Measurements from ENCODE around the gene TMEM63C.

The TMEM63C gene

DNA sequence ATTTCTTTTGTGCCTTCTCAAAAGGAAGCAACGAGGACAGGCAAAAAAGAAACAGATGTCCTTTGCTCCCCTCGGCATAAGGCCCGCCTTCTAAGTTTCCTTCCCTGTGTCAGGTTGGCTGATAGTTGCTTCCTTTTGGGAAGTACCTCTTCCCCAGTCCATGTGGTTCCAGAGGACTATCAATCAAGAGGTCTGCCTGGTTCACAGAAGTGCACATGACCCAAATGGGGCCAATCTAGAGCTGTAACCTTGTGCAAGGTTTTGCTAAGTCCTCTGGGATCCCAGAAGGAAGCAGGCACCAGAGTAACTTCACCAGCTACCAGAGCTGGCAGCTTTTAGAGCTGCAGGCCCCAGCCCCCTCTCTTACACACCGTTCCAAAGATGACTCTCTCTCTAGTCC is 42.6 kb downstream of the TMEM63C start:
- DNase-seq (ENCODE audit: low read depth): no peak

DNA sequence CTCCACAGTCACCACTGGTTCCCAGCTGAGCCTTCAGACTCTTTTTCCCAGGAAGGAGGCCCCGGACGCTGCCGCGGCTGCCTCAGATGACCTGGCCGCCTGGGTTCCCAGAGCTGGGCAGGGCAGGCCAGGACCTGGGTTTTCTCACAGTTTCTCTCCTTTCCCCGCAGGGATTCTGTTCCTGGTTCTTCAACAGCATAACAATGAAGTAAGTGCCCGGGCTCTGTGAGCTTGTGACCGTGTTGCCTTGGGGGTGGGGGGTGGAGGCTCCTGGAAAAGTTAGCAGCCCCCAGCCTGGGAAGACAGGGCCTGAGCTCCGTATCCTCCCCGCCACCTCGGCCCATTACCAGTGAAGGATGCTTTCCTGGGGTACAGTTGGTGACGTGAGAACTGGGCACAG is 43.7 kb downstream of the TMEM63C start:
- DNase-seq (ENCODE audit: low read depth): no peak

- no peak for DNase-seq (ENCODE audit: low read depth)
These were observed 44.4 kb downstream of the TMEM63C start for GRCh38 chr14:77225892-77226557.

DNA sequence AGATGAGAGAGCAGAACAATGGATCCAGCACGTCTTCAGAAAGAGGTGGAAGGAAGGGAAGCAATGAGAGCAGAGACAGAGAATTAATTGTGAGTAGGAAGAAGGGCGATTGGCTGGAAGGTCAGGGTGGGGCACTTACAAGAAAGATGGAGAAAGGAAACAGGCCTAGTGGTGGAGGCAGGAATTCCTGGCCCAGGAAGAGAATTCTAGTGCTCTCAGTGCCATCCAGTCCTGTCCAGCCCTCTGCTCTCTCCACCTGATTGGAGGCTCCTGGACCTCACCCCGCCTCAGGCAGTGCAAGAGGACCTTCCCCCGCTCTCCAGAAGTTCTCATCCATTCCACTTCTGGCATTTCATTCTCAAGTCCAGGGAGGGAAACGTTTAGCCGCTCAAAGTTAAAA is 46.5 kb downstream of the TMEM63C start:
- DNase-seq (ENCODE audit: low read depth): no peak

DNA sequence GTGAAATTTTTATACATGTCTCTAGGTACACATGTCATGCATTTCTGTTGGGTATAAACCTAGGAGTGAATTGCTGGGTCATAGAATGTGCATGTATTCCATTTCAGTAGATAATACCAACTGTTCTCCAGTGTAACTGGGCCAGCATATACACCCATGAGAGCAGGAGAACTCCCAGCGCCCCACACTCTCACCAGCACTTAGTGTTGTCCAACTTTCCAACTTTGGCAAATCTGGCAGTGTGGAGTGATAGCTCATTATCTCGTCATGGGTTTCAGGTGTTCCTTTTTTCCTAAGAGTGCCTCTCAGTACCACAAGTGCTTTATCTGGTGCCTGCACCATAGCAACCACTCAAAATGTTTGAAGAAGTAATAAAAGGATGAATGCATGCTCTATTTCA is 49.3 kb downstream of the TMEM63C start:
- DNase-seq (ENCODE audit: low read depth): no peak

DNA sequence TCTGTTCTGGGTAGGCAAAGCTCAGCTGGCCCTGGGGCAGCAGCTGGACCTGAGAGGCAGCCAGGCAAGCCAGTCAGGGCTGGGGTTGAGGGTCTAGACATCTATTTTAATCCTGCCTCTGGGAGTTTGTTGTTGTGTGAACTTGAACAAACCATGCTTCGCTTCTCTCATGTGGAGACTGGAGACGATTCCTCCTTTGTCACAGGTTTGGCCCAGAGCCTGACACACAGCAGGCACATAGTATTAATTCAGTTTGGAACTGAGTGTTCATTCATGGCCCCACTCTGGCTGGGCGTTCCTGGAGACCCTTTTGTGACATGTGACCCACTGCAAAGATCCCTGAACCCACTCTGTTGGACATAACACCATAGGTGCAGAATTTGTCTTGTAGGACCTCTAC is 50.1 kb downstream of the TMEM63C start:
- no peak for DNase-seq (ENCODE audit: low read depth)

DNA sequence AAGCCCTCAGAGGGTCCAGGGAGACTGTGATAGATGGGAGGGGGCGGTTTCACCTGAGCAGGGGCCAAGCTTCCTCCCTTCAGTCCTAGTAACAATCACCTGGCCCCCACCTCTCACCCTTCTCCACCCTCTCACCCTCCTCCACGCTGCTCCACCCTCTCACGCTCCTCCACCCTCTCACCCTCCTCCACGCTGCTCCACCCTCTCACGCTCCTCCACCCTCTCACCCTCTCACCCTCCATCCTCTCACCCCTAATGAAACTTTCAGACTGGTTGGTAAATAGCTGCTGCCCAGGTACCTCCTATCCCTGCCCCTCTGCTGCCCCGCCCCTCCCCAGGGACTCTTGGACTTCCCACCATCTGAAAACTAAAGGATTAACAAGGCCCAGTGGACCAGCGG is 55.2 kb downstream of the TMEM63C start:
- DNase-seq (ENCODE audit: low read depth): no peak

- DNase-seq (ENCODE audit: low read depth): no peak
These were observed 56.8 kb downstream of the TMEM63C start for GRCh38 chr14:77238356-77238755.

DNA sequence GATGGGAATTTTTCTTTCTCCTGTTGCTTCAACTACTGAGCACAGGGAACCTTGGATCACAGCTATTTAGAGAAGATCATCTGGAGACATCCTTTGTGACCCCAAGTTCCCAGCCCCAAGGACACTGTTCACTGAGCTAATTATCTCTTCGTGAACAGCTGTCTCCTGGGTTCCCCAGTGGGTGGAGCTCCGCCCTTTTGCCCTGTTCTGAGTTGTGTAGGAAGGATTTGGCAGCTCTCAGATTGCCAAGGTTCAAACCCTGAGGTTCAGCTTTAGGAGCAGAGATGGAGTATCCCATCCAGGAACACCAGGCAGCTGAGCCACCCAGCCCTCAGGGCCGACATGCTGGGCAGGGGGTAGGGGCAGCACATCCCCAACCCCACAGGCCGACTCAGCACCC is 57.4 kb downstream of the TMEM63C start:
- no peak for DNase-seq (ENCODE audit: low read depth)

GRCh38 chr14:77239412-77239811 is 57.8 kb downstream of the TMEM63C start:
- no peak for DNase-seq (ENCODE audit: low read depth)

- DNase-seq (ENCODE audit: low read depth): no peak
These were observed 58.8 kb downstream of the TMEM63C start for GRCh38 chr14:77240336-77240915.

GRCh38 chr14:77241955-77242354 is 60.4 kb downstream of the TMEM63C start:
- DNase-seq (ENCODE audit: low read depth): no peak

DNA sequence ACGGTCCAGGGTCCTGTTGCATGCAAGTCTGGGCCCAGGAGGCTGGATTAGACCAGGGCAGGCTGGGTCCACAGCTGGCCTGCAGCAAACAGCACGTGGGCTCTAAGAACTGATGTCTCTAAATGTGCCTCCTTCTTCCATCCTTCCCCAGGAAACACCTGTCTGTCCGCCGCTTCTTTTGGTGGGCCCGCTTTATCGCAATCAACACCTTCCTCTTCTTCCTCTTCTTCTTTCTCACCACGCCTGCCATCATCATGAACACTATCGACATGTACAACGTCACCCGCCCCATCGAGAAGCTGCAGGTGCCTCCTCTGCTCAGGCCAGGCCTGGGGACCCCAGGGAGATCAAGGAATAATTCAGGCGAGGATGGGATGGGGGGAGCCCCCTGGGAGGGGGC is 61.2 kb downstream of the TMEM63C start:
- DNase-seq (ENCODE audit: low read depth): no peak

DNA sequence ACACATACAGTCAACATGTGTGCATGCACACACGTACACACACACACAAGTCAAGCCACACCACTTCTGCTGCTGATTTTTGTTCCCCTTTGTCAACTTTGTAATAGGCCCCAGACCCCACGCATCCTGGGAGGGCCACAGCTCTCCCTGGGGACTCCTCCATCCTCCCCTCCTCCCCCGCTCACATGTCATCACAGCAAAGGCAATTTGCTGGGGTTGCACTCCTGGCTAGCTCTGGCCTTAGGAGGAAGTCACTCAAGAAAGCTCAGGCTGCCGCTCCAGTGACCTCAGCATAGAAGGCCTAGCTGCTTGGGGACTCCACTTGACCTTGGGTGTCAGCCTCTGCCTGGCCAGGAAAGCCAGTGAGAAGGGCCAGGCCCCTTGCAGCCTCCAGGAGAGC is 62.3 kb downstream of the TMEM63C start:
- no peak for DNase-seq (ENCODE audit: low read depth)

DNA sequence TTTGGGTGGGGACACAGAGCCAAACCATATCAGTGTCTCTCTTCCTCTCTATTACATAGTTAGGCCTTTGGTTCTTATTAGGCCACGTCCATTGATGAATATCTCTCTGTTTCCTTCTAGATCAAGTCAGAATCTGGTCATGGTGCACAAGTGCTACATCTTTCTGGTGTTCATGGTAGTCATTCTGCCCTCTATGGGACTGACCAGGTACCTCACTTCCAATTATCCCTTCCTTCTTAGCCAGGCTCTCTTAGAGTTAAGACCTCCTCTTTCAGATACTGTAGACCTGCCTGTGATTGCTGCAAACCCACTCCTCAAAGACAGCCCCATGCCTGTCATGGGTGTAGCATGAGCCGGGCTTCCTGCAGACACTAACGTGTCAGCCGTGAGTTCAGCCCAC is 64.2 kb downstream of the TMEM63C start:
- no peak for DNase-seq (ENCODE audit: low read depth)

- DNase-seq (ENCODE audit: low read depth): no peak
These were observed 65.2 kb downstream of the TMEM63C start for GRCh38 chr14:77246784-77247183.

- DNase-seq (ENCODE audit: low read depth): no peak
These were observed 67.1 kb downstream of the TMEM63C start for GRCh38 chr14:77248666-77249065.

GRCh38 chr14:77249286-77249685 is 67.7 kb downstream of the TMEM63C start:
- no peak for DNase-seq (ENCODE audit: low read depth)

- no peak for DNase-seq (ENCODE audit: low read depth)
These were observed 69.3 kb downstream of the TMEM63C start for GRCh38 chr14:77250927-77251326.

DNA sequence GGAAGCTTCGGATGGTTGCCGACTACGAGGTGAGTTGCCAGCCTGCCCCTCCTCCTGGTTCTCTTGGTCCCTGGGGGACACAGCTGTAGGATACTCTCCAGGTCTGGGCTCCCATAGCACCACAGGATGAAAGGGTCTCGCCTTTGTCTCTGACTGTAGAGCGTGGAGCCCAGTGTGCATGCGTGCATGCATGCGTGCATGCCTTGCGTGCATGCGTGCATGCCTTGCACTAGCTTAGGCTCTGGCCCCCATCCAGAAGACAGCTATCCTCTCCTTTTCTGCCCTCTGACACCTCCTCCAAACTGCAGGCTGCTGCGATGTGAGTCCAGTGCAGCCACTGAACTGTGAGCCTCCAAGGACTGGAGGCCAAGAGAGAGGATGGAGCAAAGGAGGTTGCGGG is 70.3 kb downstream of the TMEM63C start:
- DNase-seq (ENCODE audit: low read depth): no peak

DNA sequence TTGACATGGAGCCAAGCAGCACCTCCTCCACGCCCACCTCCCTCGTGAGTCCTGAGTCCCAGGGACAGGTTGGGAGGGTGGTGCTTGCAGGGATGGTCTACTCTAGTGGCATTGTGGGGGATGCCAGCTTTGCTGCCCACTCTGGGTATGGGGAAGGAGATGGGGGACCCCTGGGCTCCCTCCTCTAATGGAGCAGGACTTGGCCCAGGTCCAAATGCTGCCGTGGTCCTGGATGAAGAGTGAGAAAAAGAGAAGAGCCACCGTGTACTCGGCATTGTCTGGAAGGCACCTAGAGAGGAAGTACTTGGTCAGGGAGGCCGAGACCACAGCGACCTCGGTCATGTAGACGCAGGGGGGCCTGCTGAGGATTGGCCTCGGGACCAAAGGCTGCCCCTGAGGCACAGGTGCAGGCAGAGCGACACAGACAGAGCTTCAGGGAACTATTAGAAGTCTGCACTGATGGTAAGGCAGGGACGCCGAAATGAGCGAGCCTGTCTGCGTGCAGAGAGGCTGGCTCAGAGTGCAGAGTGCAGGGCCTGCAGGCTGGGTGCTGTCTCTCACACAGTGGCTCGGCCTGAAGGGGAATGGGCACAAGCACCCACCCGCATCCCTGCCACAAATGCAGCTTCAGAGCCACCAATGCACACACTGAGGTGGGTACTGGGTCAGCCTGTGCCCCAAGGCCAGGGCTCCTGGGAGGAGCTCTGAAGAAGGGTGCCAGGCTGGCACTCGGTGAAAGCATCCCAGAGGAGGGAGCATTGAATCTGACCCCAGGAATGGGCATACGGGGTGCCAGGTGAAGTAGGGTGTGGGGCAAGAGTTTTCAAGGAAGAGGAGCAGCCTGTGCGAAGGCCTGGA is 72.0 kb downstream of the TMEM63C start:
- DNase-seq (ENCODE audit: low read depth): no peak

- no peak for DNase-seq (ENCODE audit: low read depth)
These were observed 75.1 kb downstream of the TMEM63C start for GRCh38 chr14:77256694-77257093.

DNA sequence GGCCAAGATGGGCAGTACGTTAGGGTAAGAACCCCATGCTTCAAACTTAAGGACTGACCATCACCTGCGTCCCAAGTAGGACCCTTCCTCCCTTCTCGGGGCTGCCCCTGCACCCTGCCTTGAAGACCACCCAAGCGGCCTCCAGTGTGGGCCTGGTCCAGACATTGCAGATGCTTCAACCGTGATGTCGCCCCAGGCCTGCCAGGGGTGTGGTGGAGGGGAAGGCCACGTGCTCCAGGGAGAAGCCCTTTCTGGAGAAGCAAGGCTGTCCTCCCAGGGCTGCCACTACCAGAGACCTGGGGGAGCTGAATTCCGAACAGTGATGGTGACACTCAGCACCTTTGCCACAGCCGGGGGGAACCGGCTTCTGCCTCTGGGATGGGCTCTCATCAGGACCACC is 76.1 kb downstream of the TMEM63C start:
- no peak for DNase-seq (ENCODE audit: low read depth)
